HL-60 (cell line): ENCODE data around the gene C10orf71.

Source experiments
- DNase-seq, 2 experiments: peaks; one replicate each; pipeline ENCODE4 v3.0.0-alpha.2; 2010 to 2020; ENCODE audit warnings: low read depth in 1 of 2, low spot score in 1 of 2
- H3K27ac ChIP-seq: fragments of 250-450 bp; sonication (Bioruptor Pico); replicated peaks from 2 replicates; pipeline ENCODE4 v1.5.1; 2020; ENCODE audit warnings: mild to moderate bottlenecking, moderate library complexity
- H3K27me3 ChIP-seq: fragments of 250-450 bp; sonication (Bioruptor Pico); 2 replicates; pipeline ENCODE4 v1.5.1; 2021; ENCODE audit warnings: mild to moderate bottlenecking, moderate library complexity; ENCODE audit not compliant: insufficient read depth, poor library complexity, severe bottlenecking
- H3K4me3 ChIP-seq: replicated peaks from 2 replicates; pipeline ENCODE4 v1.5.1; 2011; ENCODE audit warnings: mild to moderate bottlenecking, control low read depth, low read length; ENCODE audit not compliant: insufficient read depth
- GABPA ChIP-seq: IDR thresholded peaks from 2 replicates; pipeline ENCODE4 v1.6.1; 2012; ENCODE audit warnings: low read depth
- POLR2AphosphoS5 ChIP-seq: IDR thresholded peaks from 2 replicates; pipeline ENCODE4 v1.6.1; 2012; ENCODE audit warnings: low read depth
- SPI1 ChIP-seq: IDR thresholded peaks from 2 replicates; pipeline ENCODE4 v1.6.1; 2012; ENCODE audit warnings: low read depth, mild to moderate bottlenecking, borderline replicate concordance
- TF ChIP-seq, protein P1 (sequence below): IDR thresholded peaks from 2 replicates; pipeline ENCODE4 v1.6.1; 2012; ENCODE audit warnings: low read depth; ENCODE audit not compliant: insufficient replicate concordance
- TF ChIP-seq, protein P2 (sequence below): IDR thresholded peaks from one replicate; pipeline ENCODE4 v1.5.1; 2011; ENCODE audit warnings: low read length, control low read depth, inconsistent platforms; ENCODE audit not compliant: insufficient read depth

The C10orf71 gene

GRCh38 chr10:49371967-49372366, 73.0 kb downstream of the C10orf71 start:
- TF ChIP-seq, protein P1, sequence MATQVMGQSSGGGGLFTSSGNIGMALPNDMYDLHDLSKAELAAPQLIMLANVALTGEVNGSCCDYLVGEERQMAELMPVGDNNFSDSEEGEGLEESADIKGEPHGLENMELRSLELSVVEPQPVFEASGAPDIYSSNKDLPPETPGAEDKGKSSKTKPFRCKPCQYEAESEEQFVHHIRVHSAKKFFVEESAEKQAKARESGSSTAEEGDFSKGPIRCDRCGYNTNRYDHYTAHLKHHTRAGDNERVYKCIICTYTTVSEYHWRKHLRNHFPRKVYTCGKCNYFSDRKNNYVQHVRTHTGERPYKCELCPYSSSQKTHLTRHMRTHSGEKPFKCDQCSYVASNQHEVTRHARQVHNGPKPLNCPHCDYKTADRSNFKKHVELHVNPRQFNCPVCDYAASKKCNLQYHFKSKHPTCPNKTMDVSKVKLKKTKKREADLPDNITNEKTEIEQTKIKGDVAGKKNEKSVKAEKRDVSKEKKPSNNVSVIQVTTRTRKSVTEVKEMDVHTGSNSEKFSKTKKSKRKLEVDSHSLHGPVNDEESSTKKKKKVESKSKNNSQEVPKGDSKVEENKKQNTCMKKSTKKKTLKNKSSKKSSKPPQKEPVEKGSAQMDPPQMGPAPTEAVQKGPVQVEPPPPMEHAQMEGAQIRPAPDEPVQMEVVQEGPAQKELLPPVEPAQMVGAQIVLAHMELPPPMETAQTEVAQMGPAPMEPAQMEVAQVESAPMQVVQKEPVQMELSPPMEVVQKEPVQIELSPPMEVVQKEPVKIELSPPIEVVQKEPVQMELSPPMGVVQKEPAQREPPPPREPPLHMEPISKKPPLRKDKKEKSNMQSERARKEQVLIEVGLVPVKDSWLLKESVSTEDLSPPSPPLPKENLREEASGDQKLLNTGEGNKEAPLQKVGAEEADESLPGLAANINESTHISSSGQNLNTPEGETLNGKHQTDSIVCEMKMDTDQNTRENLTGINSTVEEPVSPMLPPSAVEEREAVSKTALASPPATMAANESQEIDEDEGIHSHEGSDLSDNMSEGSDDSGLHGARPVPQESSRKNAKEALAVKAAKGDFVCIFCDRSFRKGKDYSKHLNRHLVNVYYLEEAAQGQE, result no peak
- no peak for TF ChIP-seq GABPA
- TF ChIP-seq SPI1, result no peak
- TF ChIP-seq, protein P2, sequence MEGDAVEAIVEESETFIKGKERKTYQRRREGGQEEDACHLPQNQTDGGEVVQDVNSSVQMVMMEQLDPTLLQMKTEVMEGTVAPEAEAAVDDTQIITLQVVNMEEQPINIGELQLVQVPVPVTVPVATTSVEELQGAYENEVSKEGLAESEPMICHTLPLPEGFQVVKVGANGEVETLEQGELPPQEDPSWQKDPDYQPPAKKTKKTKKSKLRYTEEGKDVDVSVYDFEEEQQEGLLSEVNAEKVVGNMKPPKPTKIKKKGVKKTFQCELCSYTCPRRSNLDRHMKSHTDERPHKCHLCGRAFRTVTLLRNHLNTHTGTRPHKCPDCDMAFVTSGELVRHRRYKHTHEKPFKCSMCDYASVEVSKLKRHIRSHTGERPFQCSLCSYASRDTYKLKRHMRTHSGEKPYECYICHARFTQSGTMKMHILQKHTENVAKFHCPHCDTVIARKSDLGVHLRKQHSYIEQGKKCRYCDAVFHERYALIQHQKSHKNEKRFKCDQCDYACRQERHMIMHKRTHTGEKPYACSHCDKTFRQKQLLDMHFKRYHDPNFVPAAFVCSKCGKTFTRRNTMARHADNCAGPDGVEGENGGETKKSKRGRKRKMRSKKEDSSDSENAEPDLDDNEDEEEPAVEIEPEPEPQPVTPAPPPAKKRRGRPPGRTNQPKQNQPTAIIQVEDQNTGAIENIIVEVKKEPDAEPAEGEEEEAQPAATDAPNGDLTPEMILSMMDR, result no peak
- no peak for TF ChIP-seq POLR2AphosphoS5
- no peaks in the 10 kb centered on the region for H3K27me3 ChIP-seq
- no peak overlapping the region for H3K4me3 ChIP-seq
- no peak for DNase-seq
- H3K27ac ChIP-seq, result no peak overlapping the region

- no peak for DNase-seq
- H3K4me3 ChIP-seq, result no peak overlapping the region
- H3K27me3 ChIP-seq, result no peaks in the 10 kb centered on the region
- H3K27ac ChIP-seq, result no peak overlapping the region
- TF ChIP-seq GABPA, result no peak
- TF ChIP-seq, protein P2, result no peak
- TF ChIP-seq POLR2AphosphoS5, result no peak
- TF ChIP-seq SPI1, result no peak
- TF ChIP-seq, protein P1, result no peak
Measured at GRCh38 chr10:49373361-49373760, 74.4 kb downstream of the C10orf71 start.

GRCh38 chr10:49374740-49375139, 75.8 kb downstream of the C10orf71 start:
- H3K4me3 ChIP-seq, result no peak overlapping the region
- H3K27me3 ChIP-seq, result no peaks in the 10 kb centered on the region
- TF ChIP-seq, protein P1, result no peak
- TF ChIP-seq SPI1, result no peak
- TF ChIP-seq, protein P2, result no peak
- no peak for TF ChIP-seq GABPA
- TF ChIP-seq POLR2AphosphoS5, result no peak
- DNase-seq, result no peak
- H3K27ac ChIP-seq, result no peak overlapping the region
